ENCODE measurements around the gene DENND1A.

DENND1A gene

GRCh38 chr9:123354806-123355508 lies 575.0 kb downstream of the DENND1A start:
- no peak for DNase-seq (ENCODE audit: low read depth)

- DNase-seq (ENCODE audit: low read depth), result peak; percentile 42
Observed at GRCh38 chr9:123353984-123354591, 575.8 kb downstream of the DENND1A start.

GRCh38 chr9:123353041-123353440 lies 576.9 kb downstream of the DENND1A start:
- no peak for DNase-seq (ENCODE audit: low read depth)

- DNase-seq (ENCODE audit: low read depth), result peak; percentile 17
Observed at GRCh38 chr9:123350590-123351310, 579.2 kb downstream of the DENND1A start.

GRCh38 chr9:123349691-123350480 lies 580.0 kb downstream of the DENND1A start:
- peak; percentile 35 for DNase-seq (ENCODE audit: low read depth)

- no peak for DNase-seq (ENCODE audit: low read depth)
Observed at GRCh38 chr9:123349033-123349432, 580.9 kb downstream of the DENND1A start.

- no peak for DNase-seq (ENCODE audit: low read depth)
Observed at GRCh38 chr9:123348317-123348992, 581.5 kb downstream of the DENND1A start.

GRCh38 chr9:123347289-123348060 lies 582.5 kb downstream of the DENND1A start:
- no peak for DNase-seq (ENCODE audit: low read depth)

GRCh38 chr9:123346826-123347225 lies 583.1 kb downstream of the DENND1A start:
- no peak for DNase-seq (ENCODE audit: low read depth)

GRCh38 chr9:123346026-123346425 lies 583.9 kb downstream of the DENND1A start:
- DNase-seq (ENCODE audit: low read depth), result no peak

GRCh38 chr9:123345567-123345955 lies 584.4 kb downstream of the DENND1A start:
- DNase-seq (ENCODE audit: low read depth), result no peak

GRCh38 chr9:123344192-123344949 lies 585.6 kb downstream of the DENND1A start:
- DNase-seq (ENCODE audit: low read depth), result no peak

- no peak for DNase-seq (ENCODE audit: low read depth)
Observed at GRCh38 chr9:123343443-123344191, 586.3 kb downstream of the DENND1A start.

GRCh38 chr9:123342247-123342646 lies 587.7 kb downstream of the DENND1A start:
- no peak for DNase-seq (ENCODE audit: low read depth)

- no peak for DNase-seq (ENCODE audit: low read depth)
Observed at GRCh38 chr9:123341816-123342215, 588.1 kb downstream of the DENND1A start.

- peak; percentile 16 for DNase-seq (ENCODE audit: low read depth)
Observed at GRCh38 chr9:123339666-123340510, 590.0 kb downstream of the DENND1A start.

GRCh38 chr9:123338710-123339665 lies 590.9 kb downstream of the DENND1A start:
- peak; percentile 25 for DNase-seq (ENCODE audit: low read depth)

Data from iris pigment epithelial cell (primary cell).